Measurements from ENCODE around the gene NYNRIN.

NYNRIN gene

GRCh38 chr14:24428628-24429394 is 30.0 kb downstream of the NYNRIN start:
- no peak for DNase-seq (ENCODE audit: low read depth in 2 of 2)
- TF ChIP-seq, protein P1, sequence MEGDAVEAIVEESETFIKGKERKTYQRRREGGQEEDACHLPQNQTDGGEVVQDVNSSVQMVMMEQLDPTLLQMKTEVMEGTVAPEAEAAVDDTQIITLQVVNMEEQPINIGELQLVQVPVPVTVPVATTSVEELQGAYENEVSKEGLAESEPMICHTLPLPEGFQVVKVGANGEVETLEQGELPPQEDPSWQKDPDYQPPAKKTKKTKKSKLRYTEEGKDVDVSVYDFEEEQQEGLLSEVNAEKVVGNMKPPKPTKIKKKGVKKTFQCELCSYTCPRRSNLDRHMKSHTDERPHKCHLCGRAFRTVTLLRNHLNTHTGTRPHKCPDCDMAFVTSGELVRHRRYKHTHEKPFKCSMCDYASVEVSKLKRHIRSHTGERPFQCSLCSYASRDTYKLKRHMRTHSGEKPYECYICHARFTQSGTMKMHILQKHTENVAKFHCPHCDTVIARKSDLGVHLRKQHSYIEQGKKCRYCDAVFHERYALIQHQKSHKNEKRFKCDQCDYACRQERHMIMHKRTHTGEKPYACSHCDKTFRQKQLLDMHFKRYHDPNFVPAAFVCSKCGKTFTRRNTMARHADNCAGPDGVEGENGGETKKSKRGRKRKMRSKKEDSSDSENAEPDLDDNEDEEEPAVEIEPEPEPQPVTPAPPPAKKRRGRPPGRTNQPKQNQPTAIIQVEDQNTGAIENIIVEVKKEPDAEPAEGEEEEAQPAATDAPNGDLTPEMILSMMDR (IDR thresholded peaks at IDR 0.05; ENCODE audit: low read depth, low read length) = no peak
- H3K4me3 ChIP-seq (replicated peaks in 1 of 2; ENCODE audit: low read depth in 2 of 2, low read length in 2 of 2) = peak overlapping the region in 1 of 2 donors; percentile 84

DNA sequence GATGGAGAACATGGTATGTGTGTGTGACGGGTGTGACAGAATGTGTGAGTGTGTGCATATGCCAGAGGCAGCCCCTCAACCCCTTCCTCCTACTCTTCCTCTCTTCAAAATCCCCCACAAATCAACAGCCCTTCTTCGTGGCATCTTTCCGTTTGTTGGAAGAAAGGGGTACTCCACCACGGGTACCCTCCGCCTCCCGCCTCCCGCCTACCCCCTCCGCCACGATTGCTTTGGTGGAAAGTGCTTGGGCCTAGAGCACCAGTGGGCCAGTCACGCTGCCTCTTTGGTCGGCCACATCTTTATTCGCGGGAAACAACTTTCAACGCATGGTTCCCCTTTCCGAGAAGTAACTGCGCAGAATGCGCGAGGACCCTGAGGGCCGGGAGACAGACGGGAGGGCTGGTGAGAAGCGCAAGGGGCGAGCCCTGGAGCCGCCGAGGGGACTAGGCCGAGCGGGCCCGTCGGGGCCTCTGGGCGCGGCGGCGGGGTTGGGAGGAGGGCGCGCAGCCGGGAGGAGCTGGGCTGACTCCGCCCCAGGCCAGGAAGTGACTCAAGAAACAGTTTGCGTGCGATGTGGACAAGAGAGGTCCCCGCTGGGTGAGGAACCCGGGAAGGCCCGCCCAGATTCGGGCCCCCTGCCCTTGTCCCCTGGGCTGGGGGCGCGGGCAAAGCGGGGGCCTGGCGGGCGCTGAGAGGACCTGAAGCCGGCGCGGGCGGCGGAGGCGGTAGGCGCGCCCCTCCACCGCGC is 30.8 kb downstream of the NYNRIN start, which contains the start of the genes CBLN3 and KHNYN:
Gene CBLN3 (minus strand): TSS at position 274 of the 748 bp plus-strand sequence. CDS start 614 bp downstream, outside the sequence.
Gene KHNYN (plus strand): TSS at position 560 of the 748 bp plus-strand sequence. CDS start 777 bp downstream, outside the sequence.
- peak; percentile 95 to 96 for DNase-seq (ENCODE audit: low read depth in 2 of 2)
- H3K4me3 ChIP-seq (replicated peaks in 1 of 2; ENCODE audit: low read depth in 2 of 2, low read length in 2 of 2) = peak within 1 kb of the TSS; percentile 83 to 84

GRCh38 chr14:24430143-24430681 is 31.4 kb downstream of the NYNRIN start:
- DNase-seq (ENCODE audit: low read depth in 2 of 2) = peak; percentile 85 to 92
- H3K4me3 ChIP-seq (replicated peaks in 1 of 2; ENCODE audit: low read depth in 2 of 2, low read length in 2 of 2) = peak overlapping the region; percentile 83 to 84
- TF ChIP-seq, protein P1 (IDR thresholded peaks at IDR 0.05; ENCODE audit: low read depth, low read length) = no peak

More for the DNA sequence above, 30.8 kb downstream of the NYNRIN start, which contains the start of the genes CBLN3 and KHNYN:
- TF ChIP-seq, protein P1 (IDR thresholded peaks at IDR 0.05; ENCODE audit: low read depth, low read length) = no peak

DNA sequence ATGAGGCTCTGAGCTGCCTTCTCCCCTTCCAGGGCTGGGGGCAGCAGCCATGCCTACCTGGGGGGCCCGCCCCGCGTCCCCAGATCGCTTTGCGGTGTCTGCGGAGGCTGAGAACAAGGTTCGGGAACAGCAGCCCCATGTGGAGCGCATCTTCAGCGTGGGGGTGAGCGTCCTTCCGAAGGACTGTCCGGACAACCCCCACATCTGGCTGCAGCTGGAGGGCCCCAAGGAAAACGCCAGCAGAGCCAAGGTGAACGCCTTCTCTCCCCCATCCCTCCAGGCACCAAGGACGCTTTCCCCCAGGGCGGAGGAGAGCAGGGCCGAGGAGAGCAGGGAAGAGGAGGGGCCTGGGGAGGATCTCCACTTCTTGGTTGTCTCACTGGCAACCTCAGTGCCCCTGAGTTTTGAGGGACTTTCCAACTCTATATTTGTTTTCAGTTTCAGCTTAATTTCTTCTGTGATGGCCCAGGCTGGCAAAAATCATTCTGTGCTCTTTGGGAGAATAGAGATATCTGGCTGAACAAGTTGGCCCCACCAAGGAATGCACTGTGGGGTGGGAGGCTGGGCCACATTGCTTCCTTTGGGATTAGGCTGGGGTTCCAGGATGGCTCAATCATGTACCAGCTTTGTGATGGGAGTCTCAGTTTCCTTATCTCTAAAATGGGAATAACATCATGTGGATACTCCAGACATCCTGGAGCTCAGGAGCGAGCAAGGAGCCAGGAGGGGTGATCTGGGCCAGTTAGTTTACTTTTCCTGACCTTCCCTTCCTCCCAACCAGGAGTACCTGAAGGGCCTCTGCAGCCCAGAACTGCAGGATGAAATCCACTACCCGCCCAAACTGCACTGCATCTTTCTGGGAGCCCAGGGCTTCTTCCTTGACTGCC is 32.1 kb downstream of the NYNRIN start:
- DNase-seq (ENCODE audit: low read depth in 2 of 2) = peak; percentile 73 to 76
- TF ChIP-seq, protein P1 (IDR thresholded peaks at IDR 0.05; ENCODE audit: low read depth, low read length) = no peak
- H3K4me3 ChIP-seq (replicated peaks in 1 of 2; ENCODE audit: low read depth in 2 of 2, low read length in 2 of 2) = peak overlapping the region; percentile 83 to 84

- TF ChIP-seq, protein P1 (IDR thresholded peaks at IDR 0.05; ENCODE audit: low read depth, low read length) = peak; percentile 97
- DNase-seq (ENCODE audit: low read depth in 2 of 2) = peak; percentile 96 to 97
- peak overlapping the region; percentile 83 to 84 for H3K4me3 ChIP-seq (replicated peaks in 1 of 2; ENCODE audit: low read depth in 2 of 2, low read length in 2 of 2)
These were observed 32.9 kb downstream of the NYNRIN start for GRCh38 chr14:24431569-24432258.
